ENCODE data around the gene EPHA3.

DNA sequence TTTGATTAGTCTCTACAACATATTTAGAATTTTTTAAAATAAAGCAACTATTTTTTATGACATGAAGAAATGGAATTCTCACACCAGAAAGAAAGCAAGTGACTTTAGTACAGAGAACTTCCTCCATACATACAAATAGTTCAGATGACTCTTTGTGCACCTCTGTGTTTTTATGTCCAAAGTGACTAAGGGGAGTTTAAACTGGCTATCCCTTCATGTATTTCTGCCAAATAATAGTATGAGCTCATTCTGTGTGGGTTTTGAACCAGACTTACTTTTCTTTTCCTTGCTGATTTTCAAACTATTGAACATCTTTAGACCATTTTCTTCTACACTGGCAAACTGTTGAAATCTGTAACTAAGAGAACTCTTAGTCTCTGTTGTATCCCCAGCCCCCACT lies 196.3 kb downstream of the EPHA3 start:
- TF ChIP-seq CTCF (IDR thresholded peaks at IDR 0.05) (no peak), POLR2A (IDR thresholded peaks at IDR 0.05) (no peak)

Measured in body of pancreas (tissue), 4 donors.